H1 (cell line): ENCODE measurements around the gene SHC3. TPM values are rescaled to one million over a fixed set of nuclear protein-coding genes. Genes with fewer than 3 reads are reported as not detected.

Source experiments
- RFX5 ChIP-seq: IDR thresholded peaks from 2 replicates; pipeline ENCODE4 v1.6.1; 2011; ENCODE audit warnings: low read depth, low read length, improper control_type of control experiment, borderline replicate concordance
- TEAD4 ChIP-seq: IDR thresholded peaks from 2 replicates; pipeline ENCODE4 v1.6.1; 2012; ENCODE audit warnings: low read depth, low read length, inconsistent platforms, mixed read lengths
- YY1 ChIP-seq: IDR thresholded peaks from 2 replicates; pipeline ENCODE4 v1.6.1; 2011; ENCODE audit warnings: low read depth, mild to moderate bottlenecking, low read length
- polyA plus RNA-seq, 7 experiments: library from polyadenylated mRNA; depleted of rRNA in 3 of 7; stranded (reverse) in 5 of 7; unstranded in 2 of 7; fragments of >200 nt in 5 of 7; fragments of 200-250 nt in 2 of 7; gene quantifications; 1 replicate in 5 of 7; 2 replicates in 1 of 7; 4 replicates in 1 of 7; pipeline versions ENCODE4 v1.2.1 to v1.2.3, GENCODE V29; 2011 to 2013; ENCODE audit warnings: missing spikeins in 2 of 7, mixed read lengths in 2 of 7
- total RNA-seq: library from RNA; stranded (reverse); fragmentation: NEBNext Ultra II Directional; extraction: Animal tissue kit (Norgen Biotek cat#: 25700); gene quantifications from 2 replicates; pipeline ENCODE4 v1.2.1, GENCODE V29; 2021
- TF ChIP-seq, protein P1 (sequence below): IDR thresholded peaks from 2 replicates; pipeline ENCODE4 v1.6.1; 2011; ENCODE audit warnings: low read depth, mild to moderate bottlenecking, low read length; ENCODE audit not compliant: insufficient read depth

SHC3 gene
- total and polyA plus RNA-seq, 2 of the 8 experiments (the other 6 are each of a cell fraction or from before 2014, with no cell fraction given), result 1.4 to 7.1 TPM

GRCh38 chr9:89167788-89168187 lies 10.8 kb downstream of the SHC3 start (continued):
- TF ChIP-seq, protein P1, sequence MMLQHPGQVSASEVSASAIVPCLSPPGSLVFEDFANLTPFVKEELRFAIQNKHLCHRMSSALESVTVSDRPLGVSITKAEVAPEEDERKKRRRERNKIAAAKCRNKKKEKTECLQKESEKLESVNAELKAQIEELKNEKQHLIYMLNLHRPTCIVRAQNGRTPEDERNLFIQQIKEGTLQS, result no peak
- TF ChIP-seq YY1 (no peak), RFX5 (no peak), TEAD4 (no peak)
